GM18873 (cell line): ENCODE results near the gene GDNF.
"Not testable (repeated sequence)": the region's sequence is repeated elsewhere in the genome, so short reads cannot be mapped to it uniquely, and the experiment has no call there.

Experiments used
- ATAC-seq: cut with Tn5 transposase; IDR thresholded peaks from one replicate; pipeline ENCODE4 v1.9.1; 2021; ENCODE audit warnings: mild to moderate bottlenecking, moderate library complexity, moderate number of reproducible peaks; ENCODE audit not compliant: unreplicated experiment, low FRiP score

The GDNF gene

GRCh38 chr5:37839407-37840052, at the start of gene GDNF:
TSS of gene GDNF (minus strand) at chr5:37840041. CDS start at chr5:37834796, 5,245 bp downstream.
- no peak for ATAC-seq

- no peak for ATAC-seq
These were observed 48.6 kb upstream of the GDNF start for GRCh38 chr5:37888476-37888875.

DNA sequence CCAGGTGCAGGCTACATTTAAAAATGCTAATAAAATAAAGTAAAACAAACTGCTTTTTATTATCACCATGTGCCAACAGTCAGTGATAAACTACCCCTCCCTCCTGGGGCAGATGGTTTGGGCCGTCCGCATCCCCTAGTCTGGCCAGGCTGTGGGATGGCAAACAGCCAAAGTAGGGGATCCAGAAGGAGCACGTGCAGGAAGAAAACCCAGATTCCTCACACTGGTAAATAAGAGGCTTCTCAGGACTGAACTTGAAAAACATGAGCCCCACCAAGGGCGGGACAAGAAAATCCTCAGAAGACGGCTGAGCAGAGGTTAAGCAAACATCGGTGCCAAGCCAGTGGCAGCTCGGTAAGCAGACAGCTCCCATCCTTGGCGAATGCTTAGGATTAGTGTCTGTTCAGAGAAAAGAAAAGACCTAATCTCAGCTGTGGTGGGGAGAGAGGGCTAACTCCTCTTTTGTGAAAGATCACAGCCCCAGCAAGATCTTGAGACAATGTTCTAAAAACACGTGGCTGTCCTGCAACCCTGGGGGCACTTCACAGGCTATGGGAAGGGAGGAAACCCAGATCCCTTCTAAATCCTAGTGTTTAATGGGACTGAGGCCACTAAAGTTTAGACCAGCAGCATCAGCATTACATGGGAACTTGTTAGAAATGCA, 46.5 kb upstream of the GDNF start:
- ATAC-seq, result no peak

GRCh38 chr5:37882636-37883035, 42.8 kb upstream of the GDNF start:
- no peak for ATAC-seq

- ATAC-seq, result peak; percentile 81
These were observed 41.5 kb upstream of the GDNF start for GRCh38 chr5:37881359-37881758.

DNA sequence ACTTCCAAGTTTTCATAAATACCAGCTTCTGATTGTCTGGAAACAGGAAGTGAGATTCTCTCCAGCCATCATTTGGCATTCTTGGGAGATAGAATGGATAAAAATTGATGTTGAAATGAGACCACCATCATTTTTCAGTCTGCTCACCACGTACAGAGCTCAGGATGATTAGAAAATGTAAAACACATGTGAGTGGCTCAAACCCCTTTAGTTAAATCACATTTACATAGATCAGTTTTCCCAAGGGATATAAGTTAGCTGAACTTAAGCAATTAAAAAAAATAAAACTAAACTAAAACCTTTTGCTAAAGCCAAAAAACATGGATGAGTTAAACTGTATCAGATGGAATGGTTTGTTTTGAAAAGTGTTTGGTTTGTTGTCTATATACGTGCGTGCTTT, 37.1 kb upstream of the GDNF start:
- ATAC-seq, result no peak

GRCh38 chr5:37876245-37876644, 36.4 kb upstream of the GDNF start:
- ATAC-seq, result no peak

DNA sequence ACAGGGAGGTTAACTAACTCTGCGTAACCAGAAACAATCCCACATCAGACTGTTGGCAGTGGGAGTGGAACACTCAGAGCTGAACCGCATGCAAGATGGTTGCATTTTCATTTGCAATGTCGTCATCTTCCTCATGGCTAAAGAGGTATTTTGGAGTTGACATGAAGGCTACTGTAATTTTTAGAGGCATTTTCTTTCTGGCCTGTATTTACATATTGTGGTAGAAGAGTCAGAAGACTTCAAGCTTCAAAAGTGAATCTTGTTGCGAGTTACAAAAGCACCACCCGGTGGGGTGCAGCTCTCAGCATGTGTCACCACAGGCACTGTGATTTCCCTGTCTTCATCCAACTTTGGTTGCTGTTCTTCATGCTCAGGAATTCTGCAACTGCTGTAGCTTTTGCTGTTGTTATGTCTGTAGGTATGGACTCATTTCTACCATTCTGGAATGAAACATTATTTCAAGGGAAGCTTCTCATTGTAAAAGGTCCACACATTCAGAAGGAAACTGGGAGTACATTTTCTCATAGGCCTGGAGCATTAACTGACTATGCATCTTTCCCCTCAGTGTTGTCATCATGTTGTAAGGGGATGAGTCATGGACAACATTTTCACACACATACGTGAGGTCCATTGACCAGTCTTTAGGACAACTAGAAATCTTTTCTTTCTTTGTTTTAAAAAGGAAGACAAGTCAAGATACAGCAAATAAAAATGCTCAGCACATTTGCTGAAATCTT, 35.4 kb upstream of the GDNF start:
- no peak for ATAC-seq

DNA sequence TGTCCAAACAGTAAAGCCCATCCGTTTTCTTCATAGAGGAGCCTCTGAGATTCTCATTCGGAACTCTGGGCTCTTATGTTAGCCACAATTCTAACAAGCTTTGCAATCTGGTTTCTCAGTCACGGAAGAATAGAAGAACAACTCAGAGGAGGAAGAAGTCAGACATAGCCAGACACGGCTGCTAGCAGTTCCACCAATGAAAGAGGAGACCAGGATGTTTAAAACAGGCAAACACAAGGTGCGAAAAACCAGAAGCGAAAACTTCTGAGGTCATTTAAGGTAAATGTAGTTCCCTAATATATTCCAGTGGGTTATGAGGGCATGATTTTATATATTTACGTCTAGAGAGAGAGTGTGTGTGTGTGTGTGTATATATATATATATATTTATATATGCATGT, 34.1 kb upstream of the GDNF start:
- ATAC-seq, result no peak

DNA sequence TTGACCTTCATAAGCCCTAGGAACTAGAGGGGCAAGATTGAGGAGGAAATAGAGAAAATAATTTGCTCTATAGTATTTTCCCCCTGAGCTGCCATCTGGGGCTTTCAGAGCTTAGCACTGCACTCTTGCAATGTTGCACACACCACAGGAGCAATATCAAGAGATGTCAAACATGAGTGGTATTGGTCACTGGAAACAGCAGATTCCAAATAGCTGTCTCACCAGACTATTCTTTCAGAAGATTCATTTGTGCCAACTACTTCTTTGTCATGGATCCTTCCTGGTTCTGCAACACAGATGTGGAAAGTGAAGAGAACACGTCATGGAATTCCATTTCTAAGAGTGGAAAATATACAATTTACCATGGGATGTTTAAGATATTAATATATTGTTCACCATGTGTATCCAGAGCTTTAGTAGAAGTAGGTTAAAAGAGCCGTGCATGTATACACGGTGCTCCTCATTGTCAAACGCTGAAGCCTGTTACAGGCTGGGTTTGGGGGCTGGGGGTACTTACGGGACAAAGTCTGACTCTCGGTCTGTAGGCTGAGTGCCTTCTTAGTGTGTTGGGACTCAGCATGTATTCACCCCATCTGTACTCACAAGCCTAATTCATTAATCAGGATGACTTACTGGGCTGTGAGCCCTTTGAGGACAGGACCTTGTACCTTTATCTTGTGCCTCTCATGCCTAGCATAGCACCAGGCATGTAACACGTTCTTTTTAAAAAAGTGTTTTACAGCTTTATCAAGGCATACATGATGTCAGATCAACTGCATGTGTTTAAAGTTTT, 31.4 kb upstream of the GDNF start:
- ATAC-seq, result no peak

- ATAC-seq, result no peak
These were observed 29.4 kb upstream of the GDNF start for GRCh38 chr5:37869216-37869615.

GRCh38 chr5:37867654-37868053, 27.8 kb upstream of the GDNF start:
- ATAC-seq, result no peak

DNA sequence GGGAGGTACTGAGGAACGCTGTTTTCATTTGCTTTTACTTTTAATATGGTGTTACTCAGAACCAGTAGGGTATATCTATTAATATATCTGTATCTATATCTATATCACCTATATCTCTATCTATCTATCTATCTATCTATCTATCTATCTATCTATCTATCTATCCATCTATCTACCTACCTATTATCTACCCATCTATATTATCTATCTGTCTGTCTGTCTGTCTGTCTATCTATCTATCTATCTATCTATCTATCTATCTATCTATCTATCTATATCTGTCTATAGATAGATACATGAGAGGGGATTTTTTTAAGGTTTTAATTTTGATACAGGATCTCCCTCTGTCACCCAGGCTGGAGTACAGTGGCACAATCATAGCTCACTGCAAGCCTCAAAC, 23.1 kb upstream of the GDNF start:
- ATAC-seq, result not testable (repeated sequence)

DNA sequence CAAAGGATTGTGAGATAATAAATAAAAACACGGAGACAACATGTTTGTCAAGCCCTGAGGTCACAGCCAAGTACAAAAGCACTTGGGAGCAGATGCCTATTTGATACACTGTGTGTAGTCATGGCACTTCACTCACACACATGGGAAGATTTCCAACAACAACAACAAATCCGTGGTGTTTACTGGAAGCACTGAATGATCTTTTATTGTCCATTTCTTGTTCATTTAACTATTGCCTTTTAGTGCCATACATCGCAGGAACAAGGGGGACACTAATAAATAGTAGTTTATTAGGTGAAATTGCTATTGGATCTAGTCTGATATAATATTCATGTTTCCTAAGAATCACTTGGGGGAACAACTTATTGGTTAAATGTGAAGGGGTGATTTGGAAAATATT, 20.4 kb upstream of the GDNF start:
- no peak for ATAC-seq

DNA sequence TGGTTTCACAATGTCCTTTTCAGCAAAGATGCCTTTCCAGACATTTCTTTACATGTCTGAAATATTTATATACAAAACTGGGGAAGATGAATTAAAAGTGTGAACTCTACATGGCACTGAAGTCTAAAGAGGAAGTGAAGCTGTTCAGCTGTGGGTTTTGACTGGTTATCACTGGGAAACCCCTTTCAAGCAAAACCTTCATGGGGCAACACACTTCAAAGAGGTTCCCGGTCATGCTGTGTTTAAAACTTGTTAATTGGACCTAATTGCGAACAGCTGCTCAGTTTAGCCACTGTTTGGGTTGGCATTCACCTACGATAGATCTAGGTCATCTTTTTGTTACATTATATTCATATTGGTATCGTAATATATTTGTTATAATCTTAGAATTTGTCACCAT, 20.0 kb upstream of the GDNF start:
- peak; percentile 99 for ATAC-seq

GRCh38 chr5:37858250-37858649, 18.4 kb upstream of the GDNF start:
- ATAC-seq, result no peak

- no peak for ATAC-seq
These were observed 17.9 kb upstream of the GDNF start for GRCh38 chr5:37857696-37858095.

DNA sequence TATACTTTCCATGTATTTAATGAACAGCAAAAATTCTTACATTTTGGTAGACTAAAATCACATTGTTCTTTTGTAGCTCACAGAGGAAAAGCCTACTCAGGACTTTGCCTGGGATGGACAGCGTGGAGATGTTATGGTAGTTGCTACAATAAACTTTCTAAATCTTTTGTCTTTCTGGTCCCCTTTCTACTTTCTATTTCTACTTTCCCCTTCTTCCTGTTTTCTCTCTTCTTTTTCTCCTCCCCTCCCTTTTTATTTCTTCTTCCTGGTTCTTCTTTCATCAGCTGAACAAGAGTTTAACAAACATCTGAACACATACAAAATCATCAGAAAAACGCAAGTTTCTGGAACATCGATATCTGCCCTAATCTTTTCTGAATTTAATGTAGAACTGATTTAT, 15.6 kb upstream of the GDNF start:
- ATAC-seq, result no peak

- ATAC-seq, result no peak
These were observed 11.5 kb upstream of the GDNF start for GRCh38 chr5:37851305-37851704.

DNA sequence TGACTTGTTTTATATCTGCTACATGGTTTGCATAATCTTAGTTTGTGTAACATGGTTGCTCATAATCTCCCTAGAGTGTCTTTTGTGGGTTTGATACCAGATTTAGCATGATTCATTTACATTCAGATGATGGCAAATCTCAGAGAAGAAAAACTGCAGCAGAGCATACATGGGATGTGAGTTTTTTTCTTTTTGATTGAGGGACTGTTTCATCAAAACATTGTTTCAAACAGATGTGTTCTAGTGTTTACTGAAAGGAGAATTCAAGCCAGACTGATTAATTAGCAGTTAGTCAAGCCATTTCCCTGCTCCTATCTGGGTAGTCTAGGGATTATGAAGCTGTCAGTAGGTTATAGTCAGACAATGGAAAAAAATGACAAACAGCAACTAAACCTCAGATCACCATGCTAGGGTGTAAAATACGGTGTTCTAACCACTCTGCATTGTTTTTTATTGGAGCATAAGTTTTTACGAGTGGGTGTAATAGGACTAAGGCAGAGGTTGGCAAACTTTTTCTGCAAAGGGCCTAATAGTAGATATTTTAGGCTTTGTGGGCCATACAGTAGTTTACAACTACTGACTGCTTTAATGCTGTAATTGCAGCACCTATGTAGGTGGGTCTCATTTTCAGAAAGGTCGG, 10.5 kb upstream of the GDNF start:
- no peak for ATAC-seq
